EL (cell line): ENCODE results near the gene ACTRT3.
"Not testable (repeated sequence)": the region's sequence is repeated elsewhere in the genome, so short reads cannot be mapped to it uniquely, and the experiment has no call there.

Experiments
- DNase-seq: peaks from one replicate; pipeline ENCODE4 v3.0.0-alpha.2; 2016

Gene ACTRT3

DNA sequence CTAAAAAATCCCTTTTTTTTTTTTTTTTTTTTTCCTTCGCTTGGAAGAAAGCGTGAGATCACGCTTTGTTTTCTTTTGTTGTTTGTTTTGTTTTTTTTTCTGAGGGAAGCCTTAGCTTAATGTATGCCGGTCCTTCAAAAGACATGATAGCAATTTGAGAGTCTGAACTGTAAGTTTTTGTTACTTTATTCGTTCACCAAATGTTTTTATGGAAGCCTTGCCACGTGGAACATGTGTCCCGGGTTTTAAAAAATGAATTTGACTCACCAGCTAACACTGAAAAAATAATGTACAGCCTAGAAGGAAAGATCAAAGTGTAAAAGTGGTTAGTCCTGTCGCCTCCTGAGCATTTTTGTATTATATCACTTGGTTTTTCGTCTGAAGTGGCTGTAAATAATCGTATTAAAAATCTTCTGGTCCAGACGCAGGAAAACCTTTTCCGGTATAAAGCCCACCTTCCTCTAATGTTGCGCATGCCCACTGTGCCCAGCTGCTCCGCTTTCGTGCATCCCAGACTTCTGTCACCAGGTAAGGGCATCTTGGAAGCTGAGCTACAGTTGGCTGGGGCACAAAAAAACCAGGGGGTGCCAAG, 3.0 kb upstream of the ACTRT3 start:
- peak; percentile 78 for DNase-seq

DNA sequence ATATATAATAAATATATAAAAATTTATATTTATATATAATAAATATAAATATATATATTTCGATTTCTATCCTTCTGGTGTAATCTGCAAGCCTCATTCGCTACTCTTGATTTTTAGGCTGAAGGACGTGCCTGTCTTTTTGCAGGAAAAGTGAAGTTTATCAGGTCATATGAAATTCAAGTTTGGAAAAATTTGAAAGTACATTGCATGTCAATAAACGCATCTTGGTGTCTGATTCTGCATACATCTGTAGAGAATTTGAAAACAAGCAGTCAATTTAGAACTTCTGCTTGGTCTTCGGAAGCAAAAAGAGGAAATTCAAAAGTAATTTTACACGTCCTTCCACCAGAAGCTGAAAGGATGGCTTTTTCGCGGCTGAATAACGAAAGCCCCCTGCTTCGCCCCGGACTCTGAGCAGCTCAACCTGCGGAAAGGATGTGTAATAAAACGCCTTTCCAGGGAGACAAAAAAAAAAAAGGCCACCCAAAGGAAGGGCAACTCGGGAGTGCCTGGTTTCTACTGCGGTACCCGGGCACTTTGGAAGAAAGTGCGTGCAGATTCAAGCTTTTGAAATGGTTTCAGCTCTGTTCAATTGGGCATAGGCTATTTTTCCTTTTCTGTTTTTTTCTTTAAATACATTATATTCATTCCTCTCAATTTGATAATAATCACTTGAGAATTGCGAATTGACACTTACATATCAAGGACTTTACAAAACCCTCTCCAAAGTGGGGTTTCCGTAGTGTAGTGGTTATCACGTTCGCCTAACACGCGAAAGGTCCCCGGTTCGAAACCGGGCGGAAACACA, 2.3 kb upstream of the ACTRT3 start:
- DNase-seq = peak; percentile 80

DNA sequence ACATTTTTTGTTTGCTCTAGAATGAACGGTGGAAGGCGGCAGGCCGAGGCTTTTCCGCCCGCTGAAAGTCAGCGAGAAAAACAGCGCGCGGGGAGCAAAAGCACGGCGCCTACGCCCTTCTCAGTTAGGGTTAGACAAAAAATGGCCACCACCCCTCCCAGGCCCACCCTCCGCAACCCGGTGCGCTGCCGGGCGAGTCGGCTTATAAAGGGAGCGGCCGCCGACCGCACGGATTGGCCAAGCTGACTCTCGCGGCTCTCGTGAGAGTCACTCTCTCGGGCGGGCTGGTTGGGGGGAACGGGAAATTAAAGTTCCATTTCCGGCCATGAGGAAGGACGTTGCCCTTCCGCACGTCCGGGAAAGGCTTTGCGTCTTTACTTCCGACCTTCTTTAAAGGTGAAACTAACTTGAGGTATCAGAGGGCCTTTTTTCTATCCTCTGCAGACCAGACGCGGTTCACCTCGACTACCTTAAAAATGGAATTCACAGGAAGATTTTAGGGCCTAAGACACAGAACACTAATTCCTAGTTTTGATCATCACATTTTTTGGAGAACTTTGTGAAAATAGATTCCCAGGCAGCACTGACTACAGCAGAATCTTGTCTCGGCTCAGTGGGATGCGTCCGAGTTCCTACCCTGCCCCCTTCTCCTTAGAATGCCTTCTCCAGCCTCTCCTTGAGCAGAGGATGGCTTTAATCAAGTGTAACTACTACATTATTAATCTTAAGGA, 4.3 kb downstream of the ACTRT3 start, which contains the start of gene TERC:
Gene TERC (minus strand): TSS at position 179 of the 731 bp plus-strand sequence.
- peak; percentile 94 for DNase-seq

DNA sequence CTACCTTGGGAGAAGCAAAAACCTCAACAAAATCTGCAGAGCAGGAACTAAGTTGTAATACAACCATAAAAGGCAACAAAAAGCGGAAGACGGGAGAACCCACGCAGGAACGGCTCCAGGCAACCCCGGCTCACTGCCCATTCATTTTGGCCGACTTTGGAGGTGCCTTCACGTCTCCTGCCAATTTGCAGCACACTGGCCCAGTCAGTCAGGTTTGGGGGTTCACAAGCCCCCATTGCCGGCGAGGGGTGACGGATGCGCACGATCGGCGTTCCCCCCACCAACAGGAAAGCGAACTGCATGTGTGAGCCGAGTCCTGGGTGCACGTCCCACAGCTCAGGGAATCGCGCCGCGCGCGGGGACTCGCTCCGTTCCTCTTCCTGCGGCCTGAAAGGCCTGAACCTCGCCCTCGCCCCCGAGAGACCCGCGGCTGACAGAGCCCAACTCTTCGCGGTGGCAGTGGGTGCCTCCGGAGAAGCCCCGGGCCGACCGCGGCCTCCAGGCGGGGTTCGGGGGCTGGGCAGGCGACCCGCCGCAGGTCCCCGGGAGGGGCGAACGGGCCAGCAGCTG, 5.0 kb downstream of the ACTRT3 start:
- DNase-seq = peak; percentile 55

GRCh38 chr3:169760479-169760878, 8.9 kb downstream of the ACTRT3 start:
- DNase-seq = peak; percentile 82

DNA sequence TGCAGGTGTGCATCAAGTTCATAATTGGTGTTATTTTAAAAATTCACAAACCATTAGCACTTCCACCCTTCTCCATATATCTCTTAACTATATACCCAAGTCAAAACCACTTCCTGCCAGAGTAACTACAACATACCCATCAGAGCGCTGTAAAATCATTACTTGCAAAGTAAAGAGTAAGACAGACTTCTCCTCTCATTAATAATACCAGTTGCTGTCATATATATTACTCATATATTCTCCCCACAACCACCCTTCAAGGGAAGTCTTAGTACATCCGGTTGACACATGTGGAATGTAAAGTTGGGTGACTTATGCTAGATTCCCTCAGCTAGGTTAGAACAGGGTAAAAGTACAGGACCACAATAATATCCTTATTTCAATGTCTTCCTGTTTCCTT, 10.1 kb downstream of the ACTRT3 start:
- peak; percentile 84 for DNase-seq

- DNase-seq = no peak
Observed at GRCh38 chr3:169758359-169758994, 10.9 kb downstream of the ACTRT3 start.

DNA sequence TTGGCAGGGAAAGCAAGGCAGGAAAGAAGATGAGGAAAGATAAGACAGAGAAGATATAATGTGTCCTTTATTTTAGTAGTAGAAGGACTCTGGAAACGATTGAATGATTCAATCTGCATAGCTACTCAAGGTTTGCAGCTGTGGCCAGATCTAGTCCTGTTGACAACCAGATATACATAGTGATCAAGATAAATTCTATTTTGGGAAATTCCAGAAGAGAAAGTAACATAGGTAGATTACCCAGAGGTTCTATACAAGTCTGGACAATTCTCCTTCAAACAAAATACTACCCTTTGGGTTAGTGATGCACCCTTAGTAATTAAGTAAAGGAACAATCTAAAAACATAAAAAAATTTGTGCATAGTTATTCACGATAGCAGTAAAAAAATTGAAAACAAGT, 13.9 kb downstream of the ACTRT3 start:
- DNase-seq = no peak

DNA sequence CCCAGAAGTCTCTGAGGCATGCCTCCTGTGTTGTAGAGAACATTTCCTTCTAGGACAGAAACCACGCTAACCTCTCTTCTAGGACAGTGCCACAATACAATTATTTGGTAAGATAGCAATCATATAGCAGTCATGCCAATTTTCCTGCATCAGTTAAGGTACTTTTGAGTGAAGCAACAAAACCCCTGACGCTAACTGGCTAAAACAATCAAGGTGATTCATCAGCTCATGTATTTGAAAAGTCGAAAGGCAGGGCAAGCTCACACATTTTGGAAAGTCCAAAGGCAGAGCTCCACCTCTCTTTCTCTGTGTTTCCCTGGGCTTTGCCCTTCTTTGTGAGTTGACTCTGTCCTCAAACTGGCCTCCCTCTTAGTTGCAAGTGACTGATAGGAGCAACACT, 14.7 kb downstream of the ACTRT3 start:
- no peak for DNase-seq

DNA sequence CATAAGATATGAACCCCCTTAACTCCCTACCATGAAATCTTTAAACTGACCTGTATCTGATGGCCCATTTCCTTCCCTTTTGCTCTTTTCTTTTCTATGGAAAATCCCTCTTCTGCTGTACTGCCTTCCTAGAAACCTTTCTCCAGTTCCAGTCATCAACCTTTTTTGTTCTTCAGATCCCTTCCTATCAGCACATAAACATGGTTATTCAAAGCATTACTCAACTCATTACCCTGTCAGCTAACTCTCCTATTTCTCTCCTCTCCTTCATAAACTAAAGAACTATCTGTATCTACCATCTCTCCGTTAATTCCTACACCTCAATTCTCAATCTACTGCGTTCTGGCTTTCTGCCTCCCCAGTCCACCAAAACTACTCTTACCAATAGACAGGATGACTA, 17.5 kb downstream of the ACTRT3 start:
- no peak for DNase-seq

- no peak for DNase-seq
Observed at GRCh38 chr3:169750665-169751064, 18.7 kb downstream of the ACTRT3 start.

GRCh38 chr3:169748670-169749069, 20.7 kb downstream of the ACTRT3 start:
- no peak for DNase-seq

- DNase-seq = no peak
Observed at GRCh38 chr3:169746924-169747323, 22.4 kb downstream of the ACTRT3 start.

- DNase-seq = no peak
Observed at GRCh38 chr3:169744366-169745054, 24.9 kb downstream of the ACTRT3 start.

DNA sequence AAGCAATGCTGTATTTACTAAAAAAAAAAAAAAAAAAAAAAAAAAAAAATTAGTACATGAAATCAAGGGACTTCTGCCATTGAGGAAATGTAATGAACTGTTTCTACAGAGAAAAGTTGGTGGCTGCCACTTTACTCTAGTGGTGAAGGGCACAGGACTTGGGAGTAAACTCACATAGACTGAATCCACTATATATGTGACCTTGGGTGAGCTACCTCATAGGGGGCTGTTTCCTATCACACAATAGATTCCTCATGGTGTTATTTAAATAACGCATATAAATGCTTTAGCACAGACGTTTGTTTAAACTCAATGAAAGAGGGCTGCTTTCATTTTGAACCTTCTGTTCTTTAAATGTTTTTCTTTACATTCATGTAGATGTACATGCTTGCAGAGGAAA, 30.3 kb downstream of the ACTRT3 start:
- no peak for DNase-seq

DNA sequence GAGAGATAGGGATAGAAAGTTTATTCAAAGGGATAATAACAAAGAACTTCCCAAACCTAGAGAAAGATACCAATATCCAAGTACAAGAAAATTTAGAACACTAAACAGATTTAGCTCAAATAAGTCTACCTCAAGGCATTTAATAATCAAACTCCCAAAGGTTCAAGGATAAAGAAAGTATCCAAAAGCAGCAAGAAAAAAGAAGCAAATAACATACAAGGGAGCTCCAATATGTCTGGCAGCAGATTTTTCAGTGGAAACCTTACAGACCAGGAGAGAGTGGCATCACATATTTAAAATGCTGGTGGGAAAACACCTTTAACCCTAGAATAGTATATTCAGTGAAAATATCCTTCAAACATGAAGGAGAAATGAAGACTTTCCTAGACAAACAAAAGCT, 37.5 kb downstream of the ACTRT3 start:
- DNase-seq = not testable (repeated sequence)

- DNase-seq = no peak
Observed at GRCh38 chr3:169722724-169723123, 46.6 kb downstream of the ACTRT3 start.

DNA sequence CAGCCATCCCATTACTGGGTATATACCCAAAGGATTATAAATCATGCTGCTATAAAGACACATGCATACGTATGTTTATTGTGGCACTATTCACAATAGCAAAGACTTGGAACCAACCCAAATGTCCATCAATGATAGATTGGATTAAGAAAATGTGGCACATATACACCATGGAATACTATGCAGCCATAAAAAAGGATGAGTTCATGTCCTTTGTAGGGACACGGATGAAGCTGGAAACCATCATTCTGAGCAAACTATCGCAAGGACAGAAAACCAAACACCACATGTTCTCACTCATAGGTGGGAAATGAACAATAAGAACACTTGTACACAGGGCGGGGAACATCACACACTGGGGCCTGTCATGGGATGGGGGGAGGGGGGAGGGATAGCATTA, 50.9 kb downstream of the ACTRT3 start:
- DNase-seq = not testable (repeated sequence)
